ENCODE data around the gene PLXNB3.

The PLXNB3 gene

GRCh38 chrX:153819384-153820040, 55.5 kb downstream of the PLXNB3 start:
- H3K36me3 ChIP-seq (ENCODE audit: control insufficient read depth, insufficient read depth, low read length), result no peaks in the 10 kb centered on the region
- H3K4me3 ChIP-seq (ENCODE audit: low read length), result peak overlapping the region; percentile 36; the same call in 1 of the 2 replicates
- WGBS (ENCODE audit: insufficient coverage, insufficient read length), result no CpG with 5 or more reads among the region's 23 CpGs
- H3K9me3 ChIP-seq (ENCODE audit: control insufficient read depth, insufficient read depth, low read length), result no peaks in the 10 kb centered on the region
- no peak for DNase-seq (ENCODE audit: low read depth, low spot score)
- H3K4me1 ChIP-seq (ENCODE audit: control insufficient read depth, insufficient read depth, low read length), result peaks cover 9% of the 10 kb centered on the region; the same call in 1 of the 2 replicates
- no peak overlapping the region for H3K27ac ChIP-seq (ENCODE audit: low read length)
- H3K27me3 ChIP-seq (ENCODE audit: control insufficient read depth, insufficient read depth, low read length), result no peaks in the 10 kb centered on the region

GRCh38 chrX:153820601-153821000, 56.6 kb downstream of the PLXNB3 start:
- Histone ChIP-seq H3K27me3 (ENCODE audit: control insufficient read depth, insufficient read depth, low read length) (no peaks in the 10 kb centered on the region), H3K4me1 (ENCODE audit: control insufficient read depth, insufficient read depth, low read length) (peaks cover 13% of the 10 kb centered on the region), H3K4me3 (ENCODE audit: low read length) (no peak overlapping the region), H3K27ac (ENCODE audit: low read length) (no peak overlapping the region), H3K9me3 (ENCODE audit: control insufficient read depth, insufficient read depth, low read length) (no peaks in the 10 kb centered on the region), H3K36me3 (ENCODE audit: control insufficient read depth, insufficient read depth, low read length) (no peaks in the 10 kb centered on the region)
- no CpG with 5 or more reads among the region's 7 CpGs for WGBS (ENCODE audit: insufficient coverage, insufficient read length)
- DNase-seq (ENCODE audit: low read depth, low spot score), result no peak

GRCh38 chrX:153821066-153821465, 57.0 kb downstream of the PLXNB3 start:
- Histone ChIP-seq H3K4me1 (ENCODE audit: control insufficient read depth, insufficient read depth, low read length) (peaks cover 13% of the 10 kb centered on the region), H3K4me3 (ENCODE audit: low read length) (no peak overlapping the region), H3K27me3 (ENCODE audit: control insufficient read depth, insufficient read depth, low read length) (no peaks in the 10 kb centered on the region), H3K36me3 (ENCODE audit: control insufficient read depth, insufficient read depth, low read length) (no peaks in the 10 kb centered on the region), H3K27ac (ENCODE audit: low read length) (no peak overlapping the region), H3K9me3 (ENCODE audit: control insufficient read depth, insufficient read depth, low read length) (no peaks in the 10 kb centered on the region)
- no CpG with 5 or more reads among the region's 9 CpGs for WGBS (ENCODE audit: insufficient coverage, insufficient read length)
- no peak for DNase-seq (ENCODE audit: low read depth, low spot score)

- DNase-seq (ENCODE audit: low read depth, low spot score), result no peak
- H3K4me3 ChIP-seq (ENCODE audit: low read length), result no peak overlapping the region
- H3K4me1 ChIP-seq (ENCODE audit: control insufficient read depth, insufficient read depth, low read length), result peaks cover 12% of the 10 kb centered on the region
- no CpG with 5 or more reads among the region's 10 CpGs for WGBS (ENCODE audit: insufficient coverage, insufficient read length)
- no peaks in the 10 kb centered on the region for H3K9me3 ChIP-seq (ENCODE audit: control insufficient read depth, insufficient read depth, low read length)
- H3K27ac ChIP-seq (ENCODE audit: low read length), result no peak overlapping the region
- H3K36me3 ChIP-seq (ENCODE audit: control insufficient read depth, insufficient read depth, low read length), result no peaks in the 10 kb centered on the region
- H3K27me3 ChIP-seq (ENCODE audit: control insufficient read depth, insufficient read depth, low read length), result no peaks in the 10 kb centered on the region
Observed at GRCh38 chrX:153824348-153824747, 60.3 kb downstream of the PLXNB3 start.

- Histone ChIP-seq H3K9me3 (ENCODE audit: control insufficient read depth, insufficient read depth, low read length) (no peaks in the 10 kb centered on the region), H3K4me3 (ENCODE audit: low read length) (no peak overlapping the region), H3K27me3 (ENCODE audit: control insufficient read depth, insufficient read depth, low read length) (no peaks in the 10 kb centered on the region), H3K36me3 (ENCODE audit: control insufficient read depth, insufficient read depth, low read length) (no peaks in the 10 kb centered on the region; the same call in 1 of the 2 replicates), H3K27ac (ENCODE audit: low read length) (no peak overlapping the region), H3K4me1 (ENCODE audit: control insufficient read depth, insufficient read depth, low read length) (peaks cover 10% of the 10 kb centered on the region)
- DNase-seq (ENCODE audit: low read depth, low spot score), result no peak
- no CpG with 5 or more reads among the region's 8 CpGs for WGBS (ENCODE audit: insufficient coverage, insufficient read length)
Observed at GRCh38 chrX:153825042-153825441, 61.0 kb downstream of the PLXNB3 start.

All from iPS DF 6.9 (cell line).